Measurements from ENCODE around the gene SLC12A8.

DNA sequence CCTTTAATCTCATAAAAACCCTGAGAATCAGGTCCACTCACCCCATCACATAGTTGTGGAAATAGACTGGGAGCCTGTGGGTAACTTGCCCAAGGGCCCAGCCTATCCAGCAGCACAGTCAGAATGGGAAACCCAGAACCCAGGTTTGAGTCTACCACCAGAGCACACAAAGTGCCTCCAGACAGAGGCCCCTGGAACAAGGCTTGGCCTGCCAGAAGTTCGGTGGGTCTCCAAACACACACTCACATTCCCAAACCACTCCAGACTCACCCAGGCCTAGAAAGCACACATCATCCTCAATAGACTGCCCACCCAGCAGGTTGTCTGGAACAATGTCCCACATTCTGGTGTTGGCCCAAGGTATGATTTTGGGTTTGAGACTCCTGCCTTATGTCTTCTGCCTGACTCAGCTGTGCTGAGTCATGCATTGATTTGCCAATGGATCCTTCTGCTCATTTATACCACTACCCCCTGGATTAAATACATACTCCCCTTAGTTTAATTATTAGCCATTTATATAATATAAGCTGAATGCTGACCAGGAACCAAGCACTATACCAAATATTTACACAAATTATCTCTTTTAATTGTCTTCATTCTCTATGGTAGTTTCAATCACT, 4.5 kb downstream of the SLC12A8 start:
- no peak for TF ChIP-seq EZH2 (IDR thresholded peaks at IDR 0.05; ENCODE audit: insufficient read depth, poor library complexity, severe bottlenecking)
- TF ChIP-seq EZH2phosphoT487 (IDR thresholded peaks at IDR 0.05; ENCODE audit: insufficient read depth, low read depth), result no peak

Data from GM23248 (cell line).